NT2/D1 (cell line): ENCODE measurements around the gene LAG3.

Source experiments
- DNase-seq: peaks from one replicate; pipeline ENCODE4 v3.0.0-alpha.2; 2011; ENCODE audit warnings: low read depth, low spot score
- H3K27me3 ChIP-seq: 2 replicates; pipeline ENCODE4 v1.6.0; 2011; ENCODE audit warnings: mild to moderate bottlenecking; ENCODE audit not compliant: insufficient read length, insufficient read depth
- H3K36me3 ChIP-seq: 2 replicates; pipeline ENCODE4 v1.6.1; 2011; ENCODE audit warnings: mild to moderate bottlenecking, low read length, mixed read lengths; ENCODE audit not compliant: insufficient read depth, insufficient read length
- H3K4me1 ChIP-seq: 2 replicates; pipeline ENCODE4 v1.5.1; 2011; ENCODE audit not compliant: insufficient read depth, insufficient read length
- H3K4me3 ChIP-seq: 2 replicates; pipeline ENCODE4 v1.5.1; 2011; ENCODE audit warnings: low read depth; ENCODE audit not compliant: insufficient read length
- H3K9ac ChIP-seq: 2 replicates; pipeline ENCODE4 v1.6.0; 2011; ENCODE audit warnings: low read depth; ENCODE audit not compliant: insufficient read length
- H3K9me3 ChIP-seq: 2 replicates; pipeline ENCODE4 v1.5.1; 2011; ENCODE audit warnings: mild to moderate bottlenecking, low read length; ENCODE audit not compliant: insufficient read depth
- SUZ12 ChIP-seq: IDR thresholded peaks from 2 replicates; pipeline ENCODE4 v1.6.1; 2011; ENCODE audit not compliant: insufficient read length, insufficient read depth; ENCODE audit errors: extremely low read depth
- YY1 ChIP-seq: IDR thresholded peaks from 2 replicates; pipeline ENCODE4 v1.6.1; 2011; ENCODE audit not compliant: insufficient read length, insufficient read depth
- ZNF274 ChIP-seq: IDR thresholded peaks from 2 replicates; pipeline ENCODE4 v1.6.1; 2011; ENCODE audit warnings: mild to moderate bottlenecking, low read depth, low read length

LAG3 gene

DNA sequence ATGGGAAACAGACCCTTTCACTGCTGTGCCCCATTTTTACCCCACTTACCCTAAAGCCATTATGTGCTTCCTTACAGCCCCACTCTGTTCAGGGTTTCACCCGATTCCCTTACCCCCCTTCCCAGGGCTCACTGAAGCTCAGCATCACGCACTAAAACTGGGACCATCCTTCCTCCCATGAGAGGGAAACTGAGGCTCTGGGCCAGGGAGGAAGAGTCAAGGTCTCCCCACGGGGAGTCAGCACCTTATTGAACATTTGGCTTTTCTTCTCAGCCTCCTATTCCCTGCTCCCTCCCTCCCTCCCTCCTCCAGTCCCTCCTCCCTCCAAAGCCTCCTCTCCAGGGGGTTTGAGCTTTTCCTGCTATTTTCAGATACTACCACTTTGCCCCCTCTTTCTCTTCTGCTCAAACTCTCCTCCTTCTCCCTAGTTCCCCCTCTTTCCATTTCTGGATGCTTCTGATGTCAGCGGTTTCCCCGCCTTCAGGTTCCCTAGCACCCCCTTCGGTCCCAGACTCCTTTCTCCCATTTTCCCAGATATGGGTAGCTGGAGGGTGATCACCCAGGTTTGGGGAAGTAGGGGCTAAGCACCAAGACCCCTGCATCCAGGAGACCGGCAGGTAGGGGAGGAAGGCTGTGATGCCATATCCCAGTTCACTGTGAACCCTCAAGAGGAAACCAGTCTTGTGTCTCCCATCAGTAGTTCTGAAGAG lies 50.3 kb downstream of the LAG3 start:
- peaks cover 27% of the 10 kb centered on the region for H3K36me3 ChIP-seq
- no peaks in the 10 kb centered on the region for H3K9me3 ChIP-seq
- peak overlapping the region; percentile 84 for H3K9ac ChIP-seq
- no peak for DNase-seq
- H3K4me1 ChIP-seq, result peaks cover 77% of the 10 kb centered on the region
- H3K4me3 ChIP-seq, result peak overlapping the region; percentile 66
- H3K27me3 ChIP-seq, result no peaks in the 10 kb centered on the region
- TF ChIP-seq SUZ12 (no peak), YY1 (no peak), ZNF274 (no peak)

DNA sequence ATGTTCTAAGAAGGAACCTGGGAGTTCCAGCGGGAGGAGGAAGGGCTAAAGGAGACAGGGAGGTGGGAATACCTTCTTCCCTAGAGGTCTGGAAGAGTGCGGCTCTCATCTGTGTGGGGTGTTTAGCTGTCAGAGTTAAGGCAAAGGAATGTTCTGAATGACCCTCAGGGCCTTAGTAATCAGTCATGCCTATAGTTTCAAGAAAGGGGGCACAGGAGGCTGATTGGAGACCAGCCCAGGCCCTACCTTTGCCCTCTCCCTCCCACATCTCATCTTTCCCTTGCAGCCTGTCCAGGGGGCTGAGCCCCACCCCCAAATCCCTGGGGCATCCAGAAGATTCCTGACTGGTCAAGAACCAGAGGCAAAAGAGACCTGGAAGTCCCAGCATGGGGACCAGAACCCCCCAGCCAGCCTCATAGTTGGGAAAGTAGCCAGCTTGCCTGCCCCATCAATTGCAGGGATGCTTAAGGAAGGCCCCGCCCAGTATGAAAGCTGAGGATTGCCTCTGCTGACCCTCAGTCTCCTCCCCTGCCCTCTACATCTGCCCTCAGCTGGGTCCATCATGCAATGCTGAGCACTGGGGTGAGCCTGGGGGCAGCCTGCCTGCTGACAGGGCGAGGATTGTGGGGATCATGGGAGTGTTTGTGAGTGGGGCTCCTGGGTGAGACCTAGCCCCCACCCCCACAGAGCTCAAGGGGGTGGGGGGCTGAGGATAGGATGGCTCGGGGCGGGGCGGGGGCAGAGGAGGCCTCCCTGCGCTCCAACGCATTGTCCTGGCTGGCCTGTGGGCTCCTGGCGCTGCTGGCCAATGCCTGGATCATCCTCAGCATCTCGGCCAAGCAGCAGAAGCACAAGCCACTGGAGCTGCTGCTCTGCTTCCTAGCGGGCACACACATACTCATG lies 51.1 kb downstream of the LAG3 start:
- H3K4me3 ChIP-seq, result no peak overlapping the region
- H3K4me1 ChIP-seq, result peaks cover 69% of the 10 kb centered on the region

DNA sequence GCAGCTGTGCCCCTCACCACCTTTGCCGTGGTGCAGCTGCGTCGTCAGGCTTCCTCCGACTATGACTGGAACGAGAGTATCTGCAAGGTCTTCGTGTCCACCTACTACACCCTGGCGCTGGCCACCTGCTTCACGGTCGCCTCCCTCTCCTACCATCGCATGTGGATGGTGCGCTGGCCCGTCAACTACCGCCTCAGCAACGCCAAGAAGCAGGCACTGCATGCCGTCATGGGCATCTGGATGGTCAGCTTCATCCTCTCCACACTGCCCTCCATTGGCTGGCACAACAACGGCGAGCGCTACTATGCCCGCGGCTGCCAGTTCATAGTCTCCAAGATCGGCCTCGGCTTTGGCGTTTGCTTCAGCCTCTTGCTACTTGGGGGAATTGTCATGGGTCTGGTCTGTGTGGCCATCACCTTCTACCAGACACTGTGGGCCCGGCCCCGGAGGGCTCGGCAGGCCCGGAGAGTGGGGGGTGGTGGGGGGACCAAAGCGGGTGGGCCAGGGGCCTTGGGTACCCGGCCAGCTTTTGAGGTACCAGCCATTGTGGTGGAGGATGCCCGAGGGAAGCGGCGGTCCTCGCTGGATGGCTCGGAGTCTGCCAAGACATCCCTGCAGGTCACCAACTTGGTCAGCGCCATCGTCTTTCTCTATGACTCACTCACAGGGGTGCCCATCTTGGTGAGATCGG lies 51.9 kb downstream of the LAG3 start:
- TF ChIP-seq SUZ12 (no peak), ZNF274 (no peak), YY1 (no peak)
- no peaks in the 10 kb centered on the region for H3K27me3 ChIP-seq
- no peak overlapping the region for H3K9ac ChIP-seq
- H3K9me3 ChIP-seq, result no peaks in the 10 kb centered on the region
- H3K36me3 ChIP-seq, result peaks cover 27% of the 10 kb centered on the region
- peaks cover 63% of the 10 kb centered on the region for H3K4me1 ChIP-seq
- H3K4me3 ChIP-seq, result no peak overlapping the region
- no peak for DNase-seq

More for the DNA sequence above, 51.1 kb downstream of the LAG3 start:
- Histone ChIP-seq H3K36me3 (peaks cover 27% of the 10 kb centered on the region), H3K27me3 (no peaks in the 10 kb centered on the region), H3K9ac (no peak overlapping the region), H3K9me3 (no peaks in the 10 kb centered on the region)
- DNase-seq, result no peak
- no peak for TF ChIP-seq SUZ12
- TF ChIP-seq YY1, result no peak
- TF ChIP-seq ZNF274, result no peak

DNA sequence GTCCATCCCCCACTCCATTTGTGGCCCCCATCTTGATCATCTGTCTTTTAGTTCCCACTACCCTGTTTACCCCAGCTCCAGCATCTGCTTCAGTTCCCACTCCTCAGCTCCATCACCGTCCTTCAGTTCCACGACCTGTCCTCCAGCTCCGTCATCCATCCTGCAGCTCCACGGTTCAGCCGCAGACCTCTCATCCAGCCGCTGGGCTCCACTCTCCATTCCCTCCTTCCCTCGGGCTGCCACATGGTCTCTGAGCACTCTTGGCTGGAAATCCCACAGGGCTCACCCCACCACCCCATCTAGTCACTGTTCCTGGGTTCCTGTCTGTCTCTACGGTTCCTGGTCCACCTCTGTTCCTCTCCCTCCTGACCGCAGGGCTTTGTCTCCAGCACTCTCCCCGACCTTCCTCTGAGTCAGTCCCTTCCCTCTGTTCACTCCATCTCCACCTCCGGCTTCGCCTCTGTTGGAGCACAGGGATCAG lies 52.6 kb downstream of the LAG3 start:
- no peak for DNase-seq
- peak overlapping the region; percentile 57 for H3K9ac ChIP-seq

DNA sequence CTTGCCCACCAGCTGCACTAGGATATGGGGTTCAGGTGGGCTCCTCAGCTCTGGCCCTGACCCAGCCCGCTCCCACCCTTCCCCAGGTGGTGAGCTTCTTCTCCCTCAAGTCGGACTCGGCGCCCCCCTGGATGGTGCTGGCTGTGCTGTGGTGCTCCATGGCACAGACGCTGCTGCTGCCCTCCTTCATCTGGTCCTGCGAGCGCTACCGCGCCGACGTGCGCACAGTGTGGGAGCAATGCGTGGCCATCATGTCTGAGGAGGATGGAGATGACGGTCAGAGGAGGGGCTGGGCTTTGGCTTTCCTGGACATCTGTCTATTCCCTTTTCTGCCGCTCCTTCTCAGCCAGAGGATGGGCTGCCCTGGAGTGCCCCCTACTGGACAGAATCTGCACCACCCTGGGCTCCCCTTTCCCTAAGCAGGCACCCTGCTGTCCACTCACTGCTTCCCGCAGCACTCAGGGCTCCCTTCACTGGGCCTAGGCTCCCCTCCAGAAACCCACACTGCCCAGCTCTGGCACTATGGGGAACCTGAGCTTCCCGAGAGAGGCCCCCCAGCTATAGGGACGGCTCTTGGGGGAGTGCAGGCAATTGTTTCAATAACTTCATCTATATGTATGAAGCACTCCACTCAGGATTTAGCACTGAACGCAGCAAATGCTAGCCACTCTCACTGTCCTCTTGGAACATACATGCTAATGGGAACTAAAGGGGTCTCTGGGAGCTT lies 53.2 kb downstream of the LAG3 start:
- Histone ChIP-seq H3K4me3 (no peak overlapping the region), H3K27me3 (no peaks in the 10 kb centered on the region), H3K9ac (peak overlapping the region; percentile 57), H3K4me1 (peaks cover 64% of the 10 kb centered on the region), H3K9me3 (no peaks in the 10 kb centered on the region), H3K36me3 (peaks cover 37% of the 10 kb centered on the region)
- TF ChIP-seq SUZ12, result no peak
- TF ChIP-seq ZNF274, result no peak
- TF ChIP-seq YY1, result no peak
- peak; percentile 97 for DNase-seq

More for the DNA sequence above, 52.6 kb downstream of the LAG3 start:
- peaks cover 60% of the 10 kb centered on the region for H3K4me1 ChIP-seq
- no peak overlapping the region for H3K4me3 ChIP-seq
- H3K9me3 ChIP-seq, result no peaks in the 10 kb centered on the region
- TF ChIP-seq YY1 (no peak), SUZ12 (no peak), ZNF274 (no peak)
- no peaks in the 10 kb centered on the region for H3K27me3 ChIP-seq
- peaks cover 31% of the 10 kb centered on the region for H3K36me3 ChIP-seq

DNA sequence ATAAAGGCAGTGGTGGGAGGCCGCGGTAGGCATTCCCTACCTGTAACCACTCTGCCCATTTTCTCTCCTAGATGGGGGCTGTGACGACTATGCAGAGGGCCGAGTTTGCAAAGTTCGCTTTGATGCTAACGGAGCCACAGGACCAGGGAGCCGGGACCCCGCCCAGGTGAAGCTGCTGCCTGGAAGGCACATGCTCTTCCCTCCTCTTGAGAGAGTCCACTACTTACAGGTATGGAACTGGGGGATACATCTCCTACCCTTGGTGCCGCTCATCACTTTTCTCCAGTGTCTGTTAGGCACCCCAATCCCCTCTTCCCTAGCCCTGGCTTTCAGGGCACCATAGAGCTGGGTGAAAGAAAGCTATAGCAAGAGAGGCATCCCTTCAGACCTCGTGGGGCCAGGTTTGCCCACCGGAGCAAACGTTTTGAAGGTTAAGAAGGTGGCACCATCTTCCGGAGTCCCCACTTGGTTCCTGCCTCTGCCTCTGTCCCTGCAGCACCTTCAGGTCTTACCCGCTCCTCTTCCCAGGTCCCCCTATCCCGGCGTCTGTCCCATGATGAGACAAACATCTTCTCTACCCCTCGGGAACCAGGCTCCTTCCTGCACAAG lies 53.9 kb downstream of the LAG3 start:
- DNase-seq, result no peak
- peaks cover 62% of the 10 kb centered on the region for H3K4me1 ChIP-seq
- peaks cover 44% of the 10 kb centered on the region for H3K36me3 ChIP-seq
- H3K4me3 ChIP-seq, result no peak overlapping the region
- TF ChIP-seq ZNF274 (no peak), SUZ12 (no peak), YY1 (no peak)
- H3K9ac ChIP-seq, result peak overlapping the region; percentile 36
- H3K9me3 ChIP-seq, result no peaks in the 10 kb centered on the region
- H3K27me3 ChIP-seq, result no peaks in the 10 kb centered on the region
